HEK293T (cell line): ENCODE measurements around the gene KXD1.
"Not testable (repeated sequence)": the region's sequence is repeated elsewhere in the genome, so short reads cannot be mapped to it uniquely, and the experiment has no call there.

ENCODE experiments used
- ARNT ChIP-seq: fragments of 450-650 bp; IDR thresholded peaks from 2 replicates; pipeline ENCODE4 v1.6.1; 2017; ENCODE audit warnings: mild to moderate bottlenecking
- BHLHE40 ChIP-seq: fragments of 450-650 bp; IDR thresholded peaks from 2 replicates; pipeline ENCODE4 v1.6.1; 2016; ENCODE audit warnings: mild to moderate bottlenecking, moderate library complexity, borderline replicate concordance
- CTBP1 ChIP-seq: fragments of 450-650 bp; IDR thresholded peaks from 2 replicates; pipeline ENCODE4 v1.6.1; 2016; ENCODE audit warnings: borderline replicate concordance
- ELF4 ChIP-seq: fragments of 450-650 bp; IDR thresholded peaks from 2 replicates; pipeline ENCODE4 v1.6.1; 2017; ENCODE audit warnings: antibody characterized with exemption
- FOXA1 ChIP-seq: fragments of 450-650 bp; IDR thresholded peaks from 2 replicates; pipeline ENCODE4 v1.6.1; 2016; ENCODE audit warnings: mild to moderate bottlenecking
- FOXK2 ChIP-seq: fragments of 450-650 bp; IDR thresholded peaks from 2 replicates; pipeline ENCODE4 v1.6.1; 2016; ENCODE audit warnings: mild to moderate bottlenecking
- FOXM1 ChIP-seq: fragments of 450-650 bp; IDR thresholded peaks from 2 replicates; pipeline ENCODE4 v1.6.1; 2017; ENCODE audit warnings: mild to moderate bottlenecking, borderline replicate concordance
- HDGF ChIP-seq: fragments of 450-650 bp; IDR thresholded peaks from 2 replicates; pipeline ENCODE4 v1.6.1; 2017; ENCODE audit warnings: antibody characterized with exemption, borderline replicate concordance
- LEF1 ChIP-seq: fragments of 450-650 bp; IDR thresholded peaks from 2 replicates; pipeline ENCODE4 v1.6.1; 2017; ENCODE audit warnings: mild to moderate bottlenecking, borderline replicate concordance
- SP1 ChIP-seq: fragments of 450-650 bp; IDR thresholded peaks from 2 replicates; pipeline ENCODE4 v1.6.1; 2017
- SUZ12 ChIP-seq: fragments of 450-650 bp; IDR thresholded peaks from 2 replicates; pipeline ENCODE4 v1.6.1; 2016; ENCODE audit warnings: mild to moderate bottlenecking
- TARDBP ChIP-seq: fragments of 450-650 bp; IDR thresholded peaks from 2 replicates; pipeline ENCODE4 v1.6.1; 2016
- ZNF384 ChIP-seq: fragments of 450-650 bp; IDR thresholded peaks from 2 replicates; pipeline ENCODE4 v1.6.1; 2016
- TF ChIP-seq, protein P1 (sequence below): fragments of 450-650 bp; IDR thresholded peaks from 2 replicates; pipeline ENCODE4 v1.6.1; 2016

- TF ChIP-seq FOXM1, FOXA1, SUZ12, ELF4, SP1, ZNF384, TARDBP, BHLHE40, CTBP1, LEF1, ARNT, FOXK2, HDGF: not testable (repeated sequence)
- TF ChIP-seq, protein P1, sequence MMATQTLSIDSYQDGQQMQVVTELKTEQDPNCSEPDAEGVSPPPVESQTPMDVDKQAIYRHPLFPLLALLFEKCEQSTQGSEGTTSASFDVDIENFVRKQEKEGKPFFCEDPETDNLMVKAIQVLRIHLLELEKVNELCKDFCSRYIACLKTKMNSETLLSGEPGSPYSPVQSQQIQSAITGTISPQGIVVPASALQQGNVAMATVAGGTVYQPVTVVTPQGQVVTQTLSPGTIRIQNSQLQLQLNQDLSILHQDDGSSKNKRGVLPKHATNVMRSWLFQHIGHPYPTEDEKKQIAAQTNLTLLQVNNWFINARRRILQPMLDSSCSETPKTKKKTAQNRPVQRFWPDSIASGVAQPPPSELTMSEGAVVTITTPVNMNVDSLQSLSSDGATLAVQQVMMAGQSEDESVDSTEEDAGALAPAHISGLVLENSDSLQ = not testable (repeated sequence)
These were observed 43.2 kb downstream of the KXD1 start for GRCh38 chr19:18600692-18601397.
